Fibroblast of skin of scalp (primary cell): ENCODE results near the gene TRERF1.
"Not testable (repeated sequence)": the region's sequence is repeated elsewhere in the genome, so short reads cannot be mapped to it uniquely, and the experiment has no call there.

ENCODE experiments used
- DNase-seq: peaks from one replicate; pipeline ENCODE4 v3.0.0-alpha.2; 2013

Gene TRERF1

GRCh38 chr6:42335896-42336295, 115.8 kb downstream of the TRERF1 start:
- no peak for DNase-seq

GRCh38 chr6:42334870-42335269, 116.9 kb downstream of the TRERF1 start:
- no peak for DNase-seq

GRCh38 chr6:42333612-42334011, 118.1 kb downstream of the TRERF1 start:
- DNase-seq = no peak

GRCh38 chr6:42332916-42333315, 118.8 kb downstream of the TRERF1 start:
- no peak for DNase-seq

- DNase-seq = no peak
Observed at GRCh38 chr6:42331019-42331418, 120.7 kb downstream of the TRERF1 start.

GRCh38 chr6:42326248-42326647, 125.5 kb downstream of the TRERF1 start:
- DNase-seq = no peak

- DNase-seq = not testable (repeated sequence)
Observed at GRCh38 chr6:42324656-42325324, 126.9 kb downstream of the TRERF1 start.

GRCh38 chr6:42322676-42323075, 129.1 kb downstream of the TRERF1 start:
- no peak for DNase-seq

GRCh38 chr6:42321976-42322375, 129.8 kb downstream of the TRERF1 start:
- DNase-seq = no peak

- DNase-seq = no peak
Observed at GRCh38 chr6:42320762-42321161, 131.0 kb downstream of the TRERF1 start.

GRCh38 chr6:42318480-42318879, 133.2 kb downstream of the TRERF1 start:
- no peak for DNase-seq

- no peak for DNase-seq
Observed at GRCh38 chr6:42316981-42317380, 134.7 kb downstream of the TRERF1 start.

GRCh38 chr6:42315991-42316970, 135.4 kb downstream of the TRERF1 start:
- DNase-seq = peak; percentile 97

GRCh38 chr6:42315259-42315990, 136.3 kb downstream of the TRERF1 start:
- DNase-seq = no peak

- no peak for DNase-seq
Observed at GRCh38 chr6:42314571-42315258, 137.0 kb downstream of the TRERF1 start.

- peak; percentile 59 for DNase-seq
Observed at GRCh38 chr6:42313941-42314570, 137.7 kb downstream of the TRERF1 start.

- DNase-seq = peak; percentile 35
Observed at GRCh38 chr6:42313038-42313437, 138.7 kb downstream of the TRERF1 start.

- no peak for DNase-seq
Observed at GRCh38 chr6:42307141-42307470, 144.6 kb downstream of the TRERF1 start.

GRCh38 chr6:42306439-42307140, 145.1 kb downstream of the TRERF1 start:
- DNase-seq = no peak

- no peak for DNase-seq
Observed at GRCh38 chr6:42304053-42304712, 147.5 kb downstream of the TRERF1 start.

- no peak for DNase-seq
Observed at GRCh38 chr6:42302411-42302810, 149.3 kb downstream of the TRERF1 start.
